ENCODE results near the gene UBXN6.

UBXN6 gene

GRCh38 chr19:4437103-4437502 is 20.5 kb downstream of the UBXN6 start:
- no peak for DNase-seq

- no peak for DNase-seq
Measured at GRCh38 chr19:4436231-4436630, 21.4 kb downstream of the UBXN6 start.

GRCh38 chr19:4434391-4434790 is 23.2 kb downstream of the UBXN6 start:
- DNase-seq = no peak

- DNase-seq = no peak
Measured at GRCh38 chr19:4432918-4433506, 24.6 kb downstream of the UBXN6 start.

- DNase-seq = no peak
Measured at GRCh38 chr19:4431808-4432674, 25.6 kb downstream of the UBXN6 start.

DNA sequence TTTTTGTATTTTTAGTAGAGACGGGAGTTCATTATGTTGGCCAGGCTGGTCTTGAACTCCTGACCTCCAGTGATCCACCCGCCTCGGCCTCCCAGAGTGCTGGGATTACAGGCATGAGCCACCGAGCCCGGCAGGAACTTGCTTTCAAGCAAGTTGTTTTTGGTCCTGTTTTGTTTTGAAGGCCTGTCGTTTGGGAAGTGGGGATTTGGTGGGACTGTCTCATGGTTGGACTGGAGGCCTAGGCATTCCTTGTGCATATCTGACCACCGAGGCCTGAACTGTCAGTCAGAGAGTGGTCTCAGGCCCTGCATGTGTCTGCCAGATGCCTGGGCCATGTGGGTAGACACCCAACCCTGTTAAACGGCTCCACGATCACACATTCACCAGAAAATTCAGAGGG is 26.3 kb downstream of the UBXN6 start:
- no peak for DNase-seq

- no peak for DNase-seq
Measured at GRCh38 chr19:4430760-4431159, 26.8 kb downstream of the UBXN6 start.

DNA sequence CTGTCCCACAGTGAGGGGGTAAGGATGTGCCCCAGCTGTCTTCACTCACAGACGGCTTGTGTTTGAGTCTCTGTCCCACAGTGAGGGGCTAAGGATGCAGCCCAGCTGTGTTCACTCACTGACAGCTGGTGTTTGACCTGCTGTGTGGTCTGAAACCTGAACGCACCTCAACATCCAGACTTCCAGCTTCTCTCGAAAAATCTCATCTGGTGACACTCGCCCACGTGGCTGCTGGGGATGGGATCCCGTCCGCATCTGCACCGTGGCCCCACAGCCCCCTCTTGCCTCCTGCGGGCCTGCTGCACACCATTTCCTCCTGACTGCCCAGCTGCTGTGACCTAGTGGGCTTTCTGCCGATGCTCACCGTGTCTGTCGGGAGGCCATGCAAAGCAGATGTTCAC is 27.8 kb downstream of the UBXN6 start:
- DNase-seq = no peak

DNA sequence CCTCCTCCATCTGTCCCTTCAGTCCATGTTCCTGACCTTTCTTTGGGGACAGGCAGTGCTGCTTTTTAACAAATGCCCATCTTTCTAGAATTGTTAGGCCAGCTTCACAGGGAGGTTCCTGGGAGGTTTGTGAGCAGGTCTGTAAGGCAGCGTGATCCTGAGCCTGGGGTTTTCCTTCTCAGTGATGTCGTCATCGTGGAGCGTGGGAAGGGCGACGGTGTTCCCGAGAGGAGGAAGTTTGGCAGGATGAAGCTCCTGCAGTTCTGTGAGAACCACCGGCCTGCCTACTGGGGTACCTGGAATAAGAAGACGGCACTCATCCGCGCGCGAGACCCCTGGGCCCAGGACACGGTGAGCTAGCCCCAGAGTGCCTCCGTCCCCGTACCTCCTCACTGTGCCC is 28.3 kb downstream of the UBXN6 start:
- no peak for DNase-seq

- DNase-seq = no peak
Measured at GRCh38 chr19:4428326-4428975, 29.1 kb downstream of the UBXN6 start.

- DNase-seq = no peak
Measured at GRCh38 chr19:4425537-4425936, 32.1 kb downstream of the UBXN6 start.

- DNase-seq = no peak
Measured at GRCh38 chr19:4423416-4424126, 34.0 kb downstream of the UBXN6 start.

DNA sequence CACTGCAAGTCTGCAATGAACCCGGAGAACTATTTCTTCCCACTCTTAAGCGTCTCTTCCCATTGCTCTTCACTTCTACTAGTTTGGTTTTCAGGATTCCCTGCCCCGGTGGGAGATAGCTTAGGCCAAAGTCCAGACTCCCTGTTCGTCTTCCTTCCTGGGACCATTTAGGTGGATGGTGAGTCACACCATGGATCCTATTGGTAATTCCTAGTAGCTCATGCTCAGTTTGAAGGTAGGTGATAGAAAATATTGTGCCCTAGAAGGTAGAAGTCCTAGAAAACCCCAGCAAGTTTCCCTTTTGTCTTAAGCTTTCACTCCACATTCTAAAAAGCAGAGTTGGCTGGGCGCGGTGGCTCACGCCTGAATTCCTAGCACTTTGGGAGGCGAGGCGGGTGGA is 41.3 kb downstream of the UBXN6 start:
- DNase-seq = no peak

DNA sequence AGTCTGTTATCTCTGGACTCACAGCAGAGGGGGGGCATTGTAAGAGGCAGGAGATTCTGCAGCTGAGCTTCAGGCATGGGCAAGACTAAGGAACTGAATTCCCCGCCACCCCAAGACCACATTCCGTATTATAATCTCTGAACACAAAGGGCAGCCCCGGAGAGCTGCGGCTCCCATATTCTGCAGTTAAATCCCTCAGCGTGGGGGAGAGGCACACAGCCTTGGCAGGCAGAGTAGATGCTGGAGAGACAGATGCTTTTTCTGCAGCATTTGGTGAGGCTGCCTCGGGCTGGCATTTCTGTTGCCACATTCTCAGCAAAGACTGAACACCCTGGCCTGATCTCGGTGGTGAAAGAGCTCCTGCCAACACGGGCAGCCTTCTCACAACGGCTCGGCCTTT is 42.2 kb downstream of the UBXN6 start:
- DNase-seq = no peak

DNA sequence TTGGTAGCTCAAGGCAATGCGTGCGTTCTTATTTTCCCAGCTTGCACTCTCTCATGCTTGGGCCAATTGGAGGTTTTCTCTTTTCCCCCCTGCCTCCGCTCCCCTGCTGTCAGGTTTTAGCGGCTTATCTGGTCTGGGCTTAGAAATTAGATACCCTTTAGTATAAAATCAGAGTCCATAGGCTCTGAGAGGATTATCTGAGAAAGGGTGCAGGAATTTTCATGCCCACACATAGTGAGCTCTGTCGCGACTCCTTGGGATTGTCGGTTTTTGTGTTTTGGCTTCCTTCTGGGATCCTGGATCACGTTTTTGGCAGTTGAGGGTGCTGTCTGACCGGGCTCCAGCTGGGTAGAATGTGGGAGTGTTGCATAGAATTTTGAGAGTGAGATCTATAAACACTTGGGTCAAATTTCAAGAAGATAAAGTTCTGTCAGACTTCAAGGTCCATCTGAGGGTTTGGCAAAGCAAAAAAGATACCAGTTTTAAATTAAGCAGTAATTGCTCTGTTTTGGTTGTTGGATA is 42.7 kb downstream of the UBXN6 start:
- no peak for DNase-seq

- DNase-seq = no peak
Measured at GRCh38 chr19:4414144-4414799, 43.3 kb downstream of the UBXN6 start.

DNA sequence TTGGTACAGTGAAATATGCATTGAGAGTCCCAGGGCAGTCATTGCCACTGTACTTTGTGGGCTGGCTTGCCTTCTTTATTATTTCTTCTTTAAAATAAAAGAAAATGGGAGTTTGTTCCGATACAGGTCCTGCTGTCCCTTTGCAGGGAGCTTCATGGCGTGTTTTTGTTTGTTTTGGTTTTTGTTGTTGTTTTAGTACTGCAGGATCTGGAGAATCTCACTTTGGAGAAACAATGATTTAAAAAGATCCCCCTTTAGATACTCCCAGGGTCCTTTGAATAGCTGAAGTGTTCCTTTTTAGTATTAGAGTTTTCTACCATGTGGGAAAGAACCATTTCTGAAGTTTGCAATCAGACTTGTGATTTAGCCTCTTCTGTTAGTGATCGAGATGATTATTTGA is 44.0 kb downstream of the UBXN6 start:
- no peak for DNase-seq

DNA sequence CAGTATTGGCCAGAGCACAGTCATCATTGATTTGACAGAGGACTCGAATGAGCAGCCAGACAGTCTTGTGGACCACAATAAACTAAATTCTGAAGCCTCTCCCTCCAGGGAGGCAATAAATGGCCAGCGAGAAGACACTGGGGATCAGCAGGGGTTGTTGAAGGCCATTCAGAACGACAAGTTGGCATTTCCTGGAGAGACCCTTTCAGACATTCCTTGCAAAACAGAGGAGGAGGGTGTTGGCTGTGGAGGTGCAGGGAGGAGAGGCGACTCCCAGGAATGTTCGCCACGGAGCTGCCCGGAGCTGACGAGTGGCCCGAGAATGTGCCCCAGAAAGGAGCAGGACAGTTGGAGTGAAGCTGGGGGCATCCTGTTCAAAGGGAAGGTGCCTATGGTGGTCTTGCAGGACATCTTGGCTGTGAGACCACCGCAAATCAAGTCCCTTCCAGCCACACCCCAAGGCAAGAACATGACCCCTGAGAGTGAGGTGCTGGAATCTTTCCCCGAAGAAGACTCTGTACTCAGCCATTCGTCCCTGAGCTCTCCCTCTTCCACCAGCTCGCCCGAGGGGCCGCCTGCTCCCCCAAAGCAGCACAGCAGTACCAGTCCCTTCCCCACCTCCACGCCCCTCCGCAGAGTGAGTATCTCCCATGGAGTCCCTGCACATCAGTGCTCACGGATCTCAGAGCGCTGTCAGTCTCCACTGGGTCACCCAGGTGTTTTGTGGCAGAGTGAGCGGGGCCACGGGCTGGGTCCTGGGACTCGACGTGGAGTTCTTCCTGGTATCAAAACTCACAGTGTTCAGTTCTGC is 48.3 kb downstream of the UBXN6 start:
- DNase-seq = no peak

GRCh38 chr19:4406626-4407025 is 51.0 kb downstream of the UBXN6 start:
- no peak for DNase-seq

DNA sequence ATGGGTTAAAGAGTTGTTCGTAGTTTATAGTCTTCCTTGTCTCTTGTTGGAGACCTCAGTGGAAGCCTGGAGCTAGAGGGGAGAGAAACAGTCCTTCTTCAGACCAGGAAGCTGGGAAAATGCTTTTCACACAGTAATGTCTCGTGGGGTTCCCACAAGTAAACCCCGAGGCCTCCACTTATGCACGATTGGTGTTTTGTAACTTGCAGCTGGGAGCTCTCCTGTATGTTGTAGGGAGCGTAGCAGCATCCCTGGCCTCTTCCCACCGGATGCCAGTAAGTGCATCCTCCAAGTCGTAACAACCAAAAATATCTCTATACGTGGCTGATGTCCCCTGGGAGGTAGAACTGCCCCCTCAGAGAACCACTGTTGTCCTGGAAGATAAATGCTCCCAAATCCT is 51.6 kb downstream of the UBXN6 start:
- no peak for DNase-seq

GRCh38 chr19:4403005-4403761 is 54.4 kb downstream of the UBXN6 start:
- DNase-seq = no peak

All from T-helper 2 cell (primary cell).